Measurements from ENCODE around the gene IL17RD.
A peak's percentile ranks its signal among the peaks of the same experiment; 100 is the strongest.

IL17RD gene

GRCh38 chr3:57179580-57180410, 14.6 kb upstream of the IL17RD start:
- TF ChIP-seq CTCF (conservative IDR thresholded peaks at IDR 0.05; ENCODE audit: low read length) = peak; percentile 45
- no peak for DNase-seq (ENCODE audit: low read depth)
- H3K4me3 ChIP-seq (ENCODE audit: low read length) = no peak overlapping the region

- no peak for DNase-seq (ENCODE audit: low read depth)
- no peak overlapping the region for H3K4me3 ChIP-seq (ENCODE audit: low read length)
- TF ChIP-seq CTCF (conservative IDR thresholded peaks at IDR 0.05; ENCODE audit: low read length) = no peak
Observed at GRCh38 chr3:57176045-57176444, 10.9 kb upstream of the IL17RD start.

GRCh38 chr3:57173687-57174086, 8.5 kb upstream of the IL17RD start:
- no peak for TF ChIP-seq CTCF (conservative IDR thresholded peaks at IDR 0.05; ENCODE audit: low read length)
- DNase-seq (ENCODE audit: low read depth) = no peak
- no peak overlapping the region for H3K4me3 ChIP-seq (ENCODE audit: low read length)

- DNase-seq (ENCODE audit: low read depth) = no peak
- no peak for TF ChIP-seq CTCF (conservative IDR thresholded peaks at IDR 0.05; ENCODE audit: low read length)
- H3K4me3 ChIP-seq (ENCODE audit: low read length) = no peak overlapping the region
Observed at GRCh38 chr3:57170946-57171345, 5.8 kb upstream of the IL17RD start.

- peak overlapping the region; percentile 58 for H3K4me3 ChIP-seq (ENCODE audit: low read length)
- peak; percentile 68 for TF ChIP-seq CTCF (conservative IDR thresholded peaks at IDR 0.05; ENCODE audit: low read length)
- peak; percentile 52 for DNase-seq (ENCODE audit: low read depth)
Observed at GRCh38 chr3:57169872-57170623, 4.9 kb upstream of the IL17RD start.

GRCh38 chr3:57169108-57169507, 4.0 kb upstream of the IL17RD start:
- no peak for TF ChIP-seq CTCF (conservative IDR thresholded peaks at IDR 0.05; ENCODE audit: low read length)
- DNase-seq (ENCODE audit: low read depth) = no peak
- H3K4me3 ChIP-seq (ENCODE audit: low read length) = no peak overlapping the region

GRCh38 chr3:57168151-57168550, 3.0 kb upstream of the IL17RD start:
- no peak for DNase-seq (ENCODE audit: low read depth)
- no peak overlapping the region for H3K4me3 ChIP-seq (ENCODE audit: low read length)
- TF ChIP-seq CTCF (conservative IDR thresholded peaks at IDR 0.05; ENCODE audit: low read length) = no peak
